Breast epithelium (tissue), 4 donors: ENCODE results near the gene FAM47E. TPM values are rescaled to one million over a fixed set of nuclear protein-coding genes. Genes with fewer than 3 reads are reported as not detected.

Experiments used
- DNase-seq, 2 donors: peaks; one replicate each; pipeline ENCODE4 v3.0.0-alpha.2; 2019; ENCODE audit warnings: low spot score in 2 of 2
- H3K27ac ChIP-seq, 2 donors: fragments of 200-600 bp; sonication (generic) in 1 of 2; one replicate each; pipeline ENCODE4 v1.5.1; 2016 to 2019; ENCODE audit warnings: mild to moderate bottlenecking in 1 of 2
- H3K27me3 ChIP-seq, 2 donors: fragments of 200-600 bp; sonication (generic) in 1 of 2; one replicate each; pipeline versions ENCODE4 v1.5.1 to v1.6.0; 2017 to 2019; ENCODE audit warnings: control low read depth in 1 of 2, mild to moderate bottlenecking in 1 of 2
- H3K36me3 ChIP-seq: fragments of 200-600 bp; one replicate; pipeline ENCODE4 v1.5.1; 2019
- H3K4me1 ChIP-seq, 2 donors: fragments of 200-600 bp; sonication (generic); one replicate each; pipeline ENCODE4 v1.5.1; 2016 to 2019; ENCODE audit warnings: control low read depth in 1 of 2
- H3K4me3 ChIP-seq, 3 donors: fragments of 200-600 bp; sonication (generic); 1 replicate in 2 of 3; 2 replicates in 1 of 3; pipeline ENCODE4 v1.5.1; 2016 to 2019; ENCODE audit warnings: mild to moderate bottlenecking in 3 of 3, moderate library complexity in 2 of 3
- H3K9me3 ChIP-seq, 2 donors: fragments of 200-600 bp; sonication (generic) in 1 of 2; one replicate each; pipeline ENCODE4 v1.5.1; 2016 to 2019; ENCODE audit warnings: control low read depth in 1 of 2
- CTCF ChIP-seq, 3 donors: fragments of 450-650 bp; IDR thresholded peaks; one replicate each; pipeline ENCODE4 v1.5.1; 2016 to 2017; ENCODE audit warnings: antibody characterized with exemption in 3 of 3, mild to moderate bottlenecking in 3 of 3, moderate library complexity in 3 of 3
- POLR2A ChIP-seq: fragments of 450-650 bp; IDR thresholded peaks from one replicate; pipeline ENCODE4 v1.6.1; 2016; ENCODE audit warnings: antibody characterized with exemption, mild to moderate bottlenecking, moderate library complexity
- POLR2AphosphoS5 ChIP-seq, 3 donors: sonication (generic); formaldehyde crosslinking; IDR thresholded peaks; one replicate each; pipeline ENCODE4 v1.6.1; 2017; ENCODE audit warnings: antibody characterized with exemption in 3 of 3
- intact Hi-C: fragments of 100-400 bp; cut with DNase I; formaldehyde crosslinking; loops from one replicate; pipeline ENCODE4 v1.15.1; 2023; ENCODE audit warnings: low total_unique reads
- total RNA-seq, 3 donors: library from RNA; depleted of rRNA; stranded (reverse); fragments of >200 nt; gene quantifications; one replicate each; pipeline ENCODE4 v1.1.0, GENCODE V29; 2016

Gene FAM47E
- total RNA-seq, 3 donors from 2014 or later: 6.1 to 17.9 (median 9.5) TPM

- no peaks in the 10 kb centered on the region for H3K27me3 ChIP-seq
- intact Hi-C loops: no loop called here
- no peak for TF ChIP-seq CTCF (IDR thresholded peaks at IDR 0.05)
- TF ChIP-seq POLR2AphosphoS5 (IDR thresholded peaks at IDR 0.05): no peak
- no peak for TF ChIP-seq POLR2A
- H3K27ac ChIP-seq: no peak overlapping the region
- no peaks in the 10 kb centered on the region for H3K4me1 ChIP-seq
- no peaks in the 10 kb centered on the region for H3K36me3 ChIP-seq
- DNase-seq: no peak
- H3K4me3 ChIP-seq: no peak overlapping the region
- H3K9me3 ChIP-seq: no peaks in the 10 kb centered on the region
Measured at GRCh38 chr4:76311896-76312331, 60.4 kb downstream of the FAM47E start.

GRCh38 chr4:76312457-76312856, 60.9 kb downstream of the FAM47E start:
- no peak overlapping the region for H3K27ac ChIP-seq
- intact Hi-C loops: no loop called here
- TF ChIP-seq POLR2A (no peak), POLR2AphosphoS5 (IDR thresholded peaks at IDR 0.05) (no peak), CTCF (IDR thresholded peaks at IDR 0.05) (no peak)
- H3K4me1 ChIP-seq: no peaks in the 10 kb centered on the region
- no peak for DNase-seq
- no peaks in the 10 kb centered on the region for H3K36me3 ChIP-seq
- H3K27me3 ChIP-seq: no peaks in the 10 kb centered on the region
- no peaks in the 10 kb centered on the region for H3K9me3 ChIP-seq
- no peak overlapping the region for H3K4me3 ChIP-seq

- Histone ChIP-seq H3K4me3 (no peak overlapping the region), H3K4me1 (no peaks in the 10 kb centered on the region), H3K27ac (no peak overlapping the region), H3K36me3 (no peaks in the 10 kb centered on the region), H3K9me3 (no peaks in the 10 kb centered on the region), H3K27me3 (no peaks in the 10 kb centered on the region)
- no peak for TF ChIP-seq POLR2A
- TF ChIP-seq POLR2AphosphoS5 (IDR thresholded peaks at IDR 0.05): no peak
- no peak for TF ChIP-seq CTCF (IDR thresholded peaks at IDR 0.05)
- intact Hi-C loops: no loop called here
- DNase-seq: no peak
Measured at GRCh38 chr4:76313547-76313946, 62.0 kb downstream of the FAM47E start.

- TF ChIP-seq POLR2AphosphoS5 (IDR thresholded peaks at IDR 0.05) (no peak), CTCF (IDR thresholded peaks at IDR 0.05) (no peak)
- DNase-seq: no peak
- intact Hi-C loops: no loop called here
- Histone ChIP-seq H3K4me1 (no peaks in the 10 kb centered on the region), H3K4me3 (no peak overlapping the region), H3K27me3 (no peaks in the 10 kb centered on the region), H3K9me3 (no peaks in the 10 kb centered on the region), H3K36me3 (no peaks in the 10 kb centered on the region), H3K27ac (no peak overlapping the region)
Measured at GRCh38 chr4:76315267-76315918, 63.9 kb downstream of the FAM47E start.

DNA sequence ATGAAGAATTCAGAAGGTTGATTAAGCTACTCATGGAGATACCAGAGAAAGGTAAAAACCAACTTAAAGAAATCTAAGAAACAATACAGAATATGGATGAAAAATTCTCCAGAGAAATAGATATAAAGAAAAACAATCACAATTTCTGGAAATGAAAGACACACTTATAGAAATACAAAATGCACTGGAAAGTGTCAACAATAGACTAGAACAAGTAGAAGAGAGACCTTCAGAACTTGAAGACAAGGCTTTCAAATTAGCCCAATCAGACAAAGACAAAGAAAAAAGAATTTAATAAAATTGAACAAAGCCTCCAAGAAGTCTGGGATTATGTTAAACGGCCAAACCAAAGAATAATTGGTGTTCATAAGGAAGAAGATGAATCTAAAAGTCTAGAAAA, 64.6 kb downstream of the FAM47E start:
- intact Hi-C loops: no loop called here
- Histone ChIP-seq H3K27me3 (no peaks in the 10 kb centered on the region), H3K9me3 (no peaks in the 10 kb centered on the region), H3K4me3 (no peak overlapping the region), H3K4me1 (no peaks in the 10 kb centered on the region), H3K27ac (no peak overlapping the region), H3K36me3 (no peaks in the 10 kb centered on the region)
- TF ChIP-seq POLR2A (no peak), CTCF (IDR thresholded peaks at IDR 0.05) (no peak), POLR2AphosphoS5 (IDR thresholded peaks at IDR 0.05) (no peak)
- no peak for DNase-seq
